GM19239 (cell line): ENCODE data around the gene VIPR2.

Source experiments
- DNase-seq: peaks from one replicate; pipeline ENCODE4 v3.0.0; 2011; ENCODE audit warnings: low spot score; ENCODE audit not compliant: insufficient read length
- FAIRE-seq: peaks from 2 replicates; lab custom pipeline; 2011; peaks lifted over from hg19 to GRCh38; lab: Jason Lieb, UNC

Gene VIPR2

GRCh38 chr7:159050704-159051103 is 94.0 kb downstream of the VIPR2 start:
- no peak for FAIRE-seq
- DNase-seq, result no peak

GRCh38 chr7:159049266-159050025 is 95.2 kb downstream of the VIPR2 start:
- no peak for FAIRE-seq

DNA sequence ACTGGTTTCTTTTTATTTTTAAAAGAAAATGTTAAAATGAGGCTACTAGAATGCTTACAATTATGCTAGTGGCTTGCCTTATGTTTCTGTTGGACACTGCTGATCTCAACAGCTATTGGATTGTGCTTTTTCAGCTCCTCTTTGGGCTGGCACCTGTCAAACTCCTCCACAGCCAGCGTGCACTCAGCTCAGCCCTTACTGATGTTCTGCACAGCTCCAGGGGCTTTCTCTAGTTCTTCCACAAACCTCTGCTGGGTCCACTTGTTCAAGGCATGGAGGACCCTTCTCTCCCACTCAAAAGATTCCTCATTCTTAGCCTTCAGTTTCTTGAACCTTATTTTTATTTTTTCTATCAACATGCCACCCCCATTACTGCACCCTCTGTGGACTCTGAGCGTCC is 96.0 kb downstream of the VIPR2 start:
- FAIRE-seq (no peak), DNase-seq (no peak)

More at GRCh38 chr7:159049266-159050025, 95.2 kb downstream of the VIPR2 start:
- no peak for DNase-seq

GRCh38 chr7:159047536-159047935 is 97.1 kb downstream of the VIPR2 start:
- FAIRE-seq, result no peak
- no peak for DNase-seq

DNA sequence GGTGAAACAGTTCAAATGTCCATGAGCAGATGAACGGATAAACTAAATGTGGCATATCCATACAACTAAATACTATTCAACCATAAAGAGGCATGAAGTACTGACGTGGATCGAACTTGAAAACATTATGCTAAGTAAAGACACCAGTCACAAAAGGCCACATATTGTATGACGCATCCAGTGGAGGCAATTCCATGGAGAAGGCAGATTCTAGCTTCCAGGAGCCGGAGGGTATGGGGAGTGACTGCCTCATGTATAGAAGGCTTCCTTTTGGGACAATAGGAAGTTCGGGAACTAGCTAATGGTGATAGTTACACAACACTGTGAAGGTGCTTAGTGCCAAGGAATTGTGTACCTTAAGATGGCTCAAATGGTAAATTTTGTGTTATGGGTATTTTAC is 98.4 kb downstream of the VIPR2 start:
- FAIRE-seq, result no peak

GRCh38 chr7:159045839-159046238 is 98.8 kb downstream of the VIPR2 start:
- DNase-seq, result no peak
- no peak for FAIRE-seq

More for the DNA sequence above, 98.4 kb downstream of the VIPR2 start:
- DNase-seq, result no peak

DNA sequence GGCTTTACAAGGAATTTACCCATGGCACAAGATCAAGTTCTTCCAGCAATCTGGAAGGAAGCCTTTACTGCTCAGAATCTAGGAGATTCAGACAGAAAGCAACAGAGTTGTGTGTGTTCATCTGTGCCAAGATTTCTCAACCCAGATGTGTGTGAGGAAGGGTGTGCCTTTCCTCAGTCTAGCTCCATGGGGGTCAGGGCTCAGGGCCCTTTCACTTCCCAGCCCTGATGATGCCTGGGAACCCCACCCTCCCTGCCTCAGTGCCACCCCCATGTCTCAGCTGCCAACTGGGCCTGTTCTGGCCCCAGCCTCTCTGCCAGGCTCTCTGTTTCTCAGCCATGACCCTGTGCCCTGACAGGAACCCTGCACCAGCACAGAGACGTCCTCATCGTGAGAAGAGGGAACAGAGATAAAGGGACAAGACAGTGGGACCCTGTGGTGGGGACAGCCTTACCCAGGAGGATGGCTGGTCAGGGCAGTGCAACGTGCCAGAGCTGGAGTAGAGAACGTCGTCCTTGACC is 102.0 kb downstream of the VIPR2 start:
- FAIRE-seq (no peak), DNase-seq (no peak)

DNA sequence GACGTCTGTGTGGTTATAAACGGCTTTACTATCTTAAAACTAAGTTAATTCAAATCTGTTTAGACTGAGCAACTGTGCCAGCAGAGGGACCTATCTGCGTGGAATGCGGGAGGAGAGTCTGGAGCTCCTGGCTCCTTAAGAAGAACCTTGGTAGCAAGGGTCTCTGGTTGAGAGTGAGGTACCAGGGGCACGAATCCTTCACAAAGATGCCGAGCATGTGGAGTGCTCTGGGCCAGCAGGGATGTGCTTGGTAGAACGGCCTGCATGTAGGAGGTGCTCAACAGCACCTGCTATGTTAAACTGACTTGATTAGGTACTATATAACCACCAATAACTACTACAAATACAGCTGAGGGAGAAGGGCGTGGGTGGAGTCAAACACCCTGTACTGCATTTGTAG is 102.6 kb downstream of the VIPR2 start:
- DNase-seq, result no peak
- FAIRE-seq, result no peak

DNA sequence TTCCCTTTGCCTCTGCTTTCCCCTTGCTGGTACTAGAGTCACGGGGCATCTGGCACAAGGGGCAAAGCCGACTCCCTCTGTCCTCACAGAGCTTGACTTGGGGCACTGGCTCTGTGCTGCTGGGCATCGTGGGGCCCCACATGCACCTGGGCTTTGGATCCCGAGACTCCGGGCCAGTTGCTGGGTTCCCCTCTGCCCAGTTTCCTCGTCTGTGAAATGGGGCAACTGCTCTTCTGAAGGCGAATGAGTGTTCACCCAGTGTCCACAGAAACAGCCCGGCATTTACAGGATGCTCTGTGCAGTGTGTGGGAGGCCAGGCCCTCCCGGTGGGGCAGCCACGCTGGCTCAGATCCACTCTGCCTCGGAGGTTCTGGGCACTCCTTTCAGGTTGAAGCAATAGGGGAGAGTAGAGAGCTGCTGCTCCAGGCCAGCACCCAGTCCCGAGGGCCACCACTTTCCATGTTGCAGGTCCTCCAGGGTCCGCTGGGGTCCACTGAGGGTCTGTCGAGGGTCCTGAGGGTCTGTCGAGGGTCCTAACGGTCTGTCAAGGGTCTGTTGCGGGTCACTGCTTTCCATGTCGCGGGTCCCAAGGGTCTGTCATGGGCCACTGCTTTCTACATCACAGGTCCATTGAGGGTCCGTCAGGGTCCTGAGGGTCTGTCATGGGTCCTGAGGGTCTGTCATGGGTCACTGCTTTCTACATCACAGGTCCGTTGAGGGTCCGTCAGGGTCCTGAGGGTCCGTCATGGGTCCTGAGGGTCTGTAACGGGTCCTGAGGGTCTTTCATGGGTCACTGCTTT is 103.6 kb downstream of the VIPR2 start:
- no peak for FAIRE-seq

DNA sequence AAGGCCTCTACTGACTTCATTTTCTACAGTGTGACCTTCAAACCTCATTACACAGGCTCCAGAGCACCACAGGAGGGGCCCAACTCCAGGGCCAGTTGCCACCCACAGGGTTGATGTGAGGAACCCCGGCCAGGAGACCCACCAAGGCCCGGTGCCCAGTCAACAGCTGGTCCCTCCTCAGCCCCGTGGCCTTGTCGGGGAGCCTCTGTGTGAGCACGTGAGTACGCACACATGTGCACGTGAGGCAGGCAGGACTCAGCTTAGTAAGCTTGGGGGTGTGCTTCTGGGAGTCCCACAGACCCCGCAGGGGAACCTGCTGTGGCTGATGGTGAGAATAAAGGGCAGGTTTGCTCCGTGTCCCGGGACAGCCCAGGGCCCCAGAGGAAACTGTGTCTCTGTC is 104.5 kb downstream of the VIPR2 start:
- no peak for FAIRE-seq
- no peak for DNase-seq

More for the DNA sequence above, 103.6 kb downstream of the VIPR2 start:
- DNase-seq, result no peak

DNA sequence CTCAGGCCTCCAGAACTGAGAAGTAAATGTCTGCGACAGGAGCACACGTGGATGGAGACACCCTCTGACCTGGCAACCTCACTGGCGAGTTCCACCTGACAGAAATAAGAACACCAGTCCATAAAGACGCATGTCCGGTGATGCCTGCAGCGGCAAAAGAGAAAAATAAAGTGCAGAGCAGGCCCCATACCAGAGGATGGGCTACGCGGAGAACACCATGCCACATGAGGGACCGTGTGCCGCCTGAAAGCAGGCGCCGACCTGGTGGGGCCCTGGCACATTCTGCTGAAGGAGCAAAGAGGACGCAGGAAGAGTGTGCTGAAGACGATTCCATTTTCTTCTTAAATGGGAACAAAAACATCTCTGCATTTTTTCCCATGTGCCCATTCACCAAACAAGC is 105.0 kb downstream of the VIPR2 start:
- FAIRE-seq, result no peak
- no peak for DNase-seq

DNA sequence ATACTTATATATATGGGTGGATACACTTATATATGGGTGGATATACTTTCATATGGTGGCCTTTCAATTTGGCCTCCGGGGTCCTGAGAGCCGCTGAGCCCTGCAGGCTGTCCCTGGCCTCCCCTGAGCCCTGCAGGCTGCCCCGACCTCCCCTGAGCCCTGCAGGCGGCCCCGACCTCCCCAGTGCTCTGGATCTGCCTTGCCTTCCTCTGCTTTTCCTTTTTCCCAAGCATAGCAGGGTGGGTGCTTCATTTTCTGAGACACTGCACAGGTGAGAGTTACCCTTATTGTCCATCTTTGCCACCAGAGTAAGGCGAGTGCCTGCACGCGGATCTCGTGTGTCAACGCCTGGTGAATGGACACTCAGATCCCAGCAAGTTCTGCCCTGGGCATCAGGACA is 106.6 kb downstream of the VIPR2 start:
- FAIRE-seq (no peak), DNase-seq (no peak)

- FAIRE-seq (no peak), DNase-seq (no peak)
These were observed 107.6 kb downstream of the VIPR2 start for GRCh38 chr7:159036916-159037605.

- FAIRE-seq (no peak), DNase-seq (no peak)
These were observed 109.0 kb downstream of the VIPR2 start for GRCh38 chr7:159035571-159036073.

DNA sequence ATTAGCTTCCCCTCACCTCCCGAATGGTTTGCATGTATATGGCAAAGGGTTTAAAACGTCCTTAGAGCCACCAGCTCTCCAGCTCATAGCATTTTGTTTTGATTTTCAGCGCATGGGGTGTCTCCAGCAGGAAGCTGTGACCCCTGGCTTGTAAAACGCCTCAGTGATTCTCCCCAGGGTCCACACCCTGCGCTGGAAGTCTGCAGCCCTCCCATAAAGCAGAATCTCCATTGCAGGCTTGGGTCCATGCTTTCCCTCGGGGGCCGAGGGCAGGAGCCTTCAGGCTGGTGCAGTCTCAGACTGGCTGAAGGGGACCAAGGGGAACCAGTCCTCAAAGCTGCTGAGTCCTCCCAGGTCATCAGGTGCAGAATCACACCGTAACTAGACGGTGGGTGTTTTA is 109.7 kb downstream of the VIPR2 start:
- no peak for FAIRE-seq
- DNase-seq, result no peak

- no peak for FAIRE-seq
- DNase-seq, result no peak
These were observed 110.3 kb downstream of the VIPR2 start for GRCh38 chr7:159034394-159034793.

DNA sequence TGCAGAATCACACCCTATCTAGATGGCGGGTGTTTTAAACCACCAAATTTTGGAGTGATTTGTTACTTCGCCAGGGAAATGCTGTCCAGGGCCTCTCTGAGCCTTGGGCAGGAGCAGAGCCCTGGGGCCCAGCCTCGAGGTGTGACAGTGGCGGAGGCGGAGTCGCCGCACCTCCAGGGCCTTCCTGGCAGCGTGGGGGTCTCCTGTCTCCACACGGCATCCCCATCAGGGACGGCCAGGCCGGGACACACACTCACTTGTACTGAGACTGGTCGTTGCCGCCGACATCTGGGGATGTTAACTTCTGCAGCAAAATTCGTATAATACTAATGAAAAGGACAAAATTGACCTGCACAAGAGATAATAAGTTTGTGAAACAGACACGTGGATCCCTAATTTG is 110.7 kb downstream of the VIPR2 start:
- FAIRE-seq, result no peak
- DNase-seq, result no peak

GRCh38 chr7:159033473-159033825 is 111.2 kb downstream of the VIPR2 start:
- DNase-seq (no peak), FAIRE-seq (no peak)

GRCh38 chr7:159032753-159033472 is 111.8 kb downstream of the VIPR2 start:
- DNase-seq, result no peak
- no peak for FAIRE-seq

- FAIRE-seq (no peak), DNase-seq (no peak)
These were observed 112.3 kb downstream of the VIPR2 start for GRCh38 chr7:159032322-159032721.
